ENCODE data around the gene IFNLR1.

- no peak for TF ChIP-seq CTCF (conservative IDR thresholded peaks at IDR 0.05 in 1 of 2, IDR thresholded peaks at IDR 0.05 in 1 of 2; ENCODE audit: low read depth in 1 of 2, low read length in 2 of 2)
- no peak for TF ChIP-seq EZH2 (IDR thresholded peaks at IDR 0.05; ENCODE audit: low read length, missing control alignments)
These were observed 41.2 kb upstream of the IFNLR1 start for GRCh38 chr1:24228311-24228710.

All from fibroblast of lung (primary cell).